ENCODE results near the gene BBS12.

GRCh38 chr4:122771724-122772123, 39.2 kb downstream of the BBS12 start:
- TF ChIP-seq TAF1 (IDR thresholded peaks at IDR 0.05; ENCODE audit: low read depth) (no peak), USF1 (IDR thresholded peaks at IDR 0.05) (no peak)

Data from Ishikawa (cell line).